Measurements from ENCODE around the gene KCNK7.

GRCh38 chr11:65612691-65613090, 17.1 kb upstream of the KCNK7 start:
- TF ChIP-seq CTCF (conservative IDR thresholded peaks at IDR 0.05; ENCODE audit: low read depth, low read length) (no peak), EZH2 (IDR thresholded peaks at IDR 0.05; ENCODE audit: low read length, unreplicated experiment) (no peak), EZH2phosphoT487 (IDR thresholded peaks at IDR 0.05; ENCODE audit: borderline replicate concordance, low read length) (no peak)
